Cerebellar cortex (tissue), 1 donor: Measurements from ENCODE around the gene FBXL12.
"Not testable (repeated sequence)": the region's sequence is repeated elsewhere in the genome, so short reads cannot be mapped to it uniquely, and the experiment has no call there.

Experiments used
- DNase-seq: peaks from one replicate; pipeline ENCODE4 v3.0.0-alpha.2; 2015; ENCODE audit warnings: low spot score

FBXL12 gene, protein sequence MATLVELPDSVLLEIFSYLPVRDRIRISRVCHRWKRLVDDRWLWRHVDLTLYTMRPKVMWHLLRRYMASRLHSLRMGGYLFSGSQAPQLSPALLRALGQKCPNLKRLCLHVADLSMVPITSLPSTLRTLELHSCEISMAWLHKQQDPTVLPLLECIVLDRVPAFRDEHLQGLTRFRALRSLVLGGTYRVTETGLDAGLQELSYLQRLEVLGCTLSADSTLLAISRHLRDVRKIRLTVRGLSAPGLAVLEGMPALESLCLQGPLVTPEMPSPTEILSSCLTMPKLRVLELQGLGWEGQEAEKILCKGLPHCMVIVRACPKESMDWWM

GRCh38 chr19:9818734-9819595 lies at the start of gene FBXL12:
TSS of gene FBXL12 (minus strand) at chr19:9819079. CDS start at chr19:9818813, 266 bp downstream.
- peak; percentile 99 for DNase-seq

DNA sequence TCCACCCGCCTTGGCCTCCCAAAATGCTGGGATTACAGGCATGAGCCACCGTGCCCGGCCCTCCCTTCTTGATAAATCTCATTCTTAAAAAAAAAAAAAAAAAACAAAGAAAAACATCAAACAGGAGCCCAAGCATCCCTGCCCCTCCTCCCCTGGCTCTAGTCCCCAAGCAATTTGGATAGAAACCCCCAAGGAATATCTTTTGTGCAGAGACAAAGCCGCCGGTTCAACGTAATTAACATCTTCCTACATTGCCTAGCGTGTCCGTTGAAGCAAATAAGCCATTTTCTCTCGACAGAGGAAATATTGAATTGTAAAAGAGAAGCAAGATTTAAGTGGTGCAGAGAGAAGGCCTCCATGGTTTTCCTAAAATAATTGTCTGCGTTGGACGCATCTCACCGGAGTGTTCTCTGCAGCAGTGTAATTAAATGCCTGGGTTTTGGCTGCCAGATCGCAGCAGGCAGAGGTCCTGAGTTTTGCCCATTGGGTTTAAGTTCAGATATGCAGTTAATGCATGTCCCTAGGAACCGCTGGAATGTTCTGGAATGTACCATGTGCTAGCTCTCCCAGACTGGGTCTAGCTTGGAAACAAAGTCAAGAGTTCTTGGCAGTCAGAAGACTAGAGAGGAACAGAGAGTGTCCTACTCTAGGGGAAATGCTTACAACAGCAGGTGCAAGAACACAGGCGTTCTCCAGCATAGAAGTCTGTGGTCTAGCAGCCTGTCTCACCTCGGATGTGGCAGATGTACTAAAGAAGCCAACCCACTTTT lies 47.0 kb upstream of the FBXL12 start:
- peak; percentile 72 for DNase-seq

- DNase-seq: no peak
Measured at GRCh38 chr19:9863759-9864158, 44.9 kb upstream of the FBXL12 start.

DNA sequence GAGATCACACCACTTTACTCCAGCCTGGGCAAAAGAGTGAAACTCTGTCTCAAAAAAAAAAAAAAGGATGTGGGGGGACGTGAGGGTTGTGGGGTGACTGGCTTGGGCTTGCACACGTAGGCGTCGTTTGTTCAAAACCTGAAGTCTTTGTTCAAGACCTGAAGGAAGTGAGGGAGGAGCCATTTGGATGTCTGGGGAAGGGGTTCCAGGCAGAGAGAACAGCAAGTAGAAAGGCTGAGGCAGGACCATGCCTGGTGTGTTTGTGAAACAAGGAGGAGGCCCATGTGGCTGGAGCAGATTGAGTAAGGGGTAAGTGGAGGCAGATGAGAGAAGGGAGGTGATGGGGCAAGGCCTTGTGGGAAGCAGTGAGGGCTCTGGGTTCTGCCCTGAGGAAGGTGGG lies 44.1 kb upstream of the FBXL12 start:
- no peak for DNase-seq

- no peak for DNase-seq
Measured at GRCh38 chr19:9861503-9861902, 42.6 kb upstream of the FBXL12 start.

DNA sequence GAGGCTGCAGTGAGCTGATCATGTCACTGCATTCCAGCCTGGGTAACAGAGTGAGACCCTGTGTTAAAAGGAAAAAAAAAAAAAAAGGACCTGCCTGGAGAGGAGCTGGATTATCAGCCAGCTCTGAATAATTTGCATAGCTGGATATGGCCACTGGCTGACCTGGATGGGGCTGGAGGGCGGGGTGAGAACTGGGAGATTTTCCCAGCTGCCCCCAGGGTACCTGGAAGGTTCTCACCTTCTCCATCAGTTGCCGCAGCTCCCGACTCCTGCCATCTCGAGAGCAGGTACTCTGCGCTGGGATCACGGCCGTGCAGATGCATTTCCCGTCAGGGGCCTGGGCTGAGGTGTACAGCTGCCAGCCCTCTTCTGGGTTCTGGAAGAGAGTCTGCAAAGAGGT lies 41.5 kb upstream of the FBXL12 start:
- DNase-seq: peak; percentile 53

- no peak for DNase-seq
Measured at GRCh38 chr19:9858766-9859165, 39.9 kb upstream of the FBXL12 start.

GRCh38 chr19:9857920-9858746 lies 39.3 kb upstream of the FBXL12 start:
- DNase-seq: no peak

DNA sequence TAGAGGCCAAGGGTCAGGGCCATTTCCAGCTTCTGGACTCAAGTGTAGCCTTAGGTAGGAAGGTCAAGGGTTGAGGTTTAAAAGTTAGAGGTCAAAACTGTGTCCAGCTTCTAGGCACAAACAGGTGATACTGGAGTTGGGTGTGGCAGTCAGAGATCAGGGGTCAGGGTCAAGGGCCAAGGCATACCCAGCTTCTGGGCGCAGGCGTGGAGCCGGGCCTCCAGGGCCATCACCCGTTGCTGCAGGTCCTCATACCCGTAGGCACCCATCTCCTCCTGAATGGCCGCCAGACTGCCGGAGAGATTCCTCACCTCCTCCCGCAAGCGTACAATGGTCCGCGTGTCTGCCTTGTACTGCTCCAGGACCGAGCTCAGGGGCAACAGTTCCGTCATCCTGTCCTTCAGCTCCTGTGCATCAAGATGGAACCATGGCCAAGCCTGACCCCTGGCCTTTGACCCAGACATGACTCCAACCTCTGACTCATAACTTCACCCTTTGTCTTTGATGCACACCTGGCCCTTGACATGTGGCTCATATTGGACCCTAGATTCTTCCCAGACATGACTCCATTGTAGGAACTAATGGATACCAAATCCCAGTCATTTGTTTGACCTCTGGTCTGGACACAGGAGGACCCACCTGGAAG lies 38.3 kb upstream of the FBXL12 start:
- no peak for DNase-seq

DNA sequence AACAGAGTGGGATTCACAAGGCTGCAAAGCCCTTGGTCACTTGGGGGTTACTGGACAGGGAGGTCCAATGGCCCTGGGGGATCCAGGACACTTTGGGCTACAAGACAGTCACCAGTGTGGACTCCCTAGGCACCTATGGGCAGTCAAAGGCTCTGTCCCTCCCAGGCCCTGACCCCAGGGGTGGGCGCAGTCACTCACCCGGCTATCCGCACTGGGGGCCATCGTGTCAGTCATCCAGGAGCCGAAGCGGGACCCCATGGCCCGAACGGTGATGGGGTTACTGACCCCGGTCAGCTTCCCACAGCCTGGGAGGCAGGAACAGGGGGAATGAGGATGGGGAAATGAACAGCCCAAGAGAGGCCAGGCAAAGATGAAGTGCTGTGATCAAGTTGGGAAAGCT lies 37.7 kb upstream of the FBXL12 start:
- no peak for DNase-seq

DNA sequence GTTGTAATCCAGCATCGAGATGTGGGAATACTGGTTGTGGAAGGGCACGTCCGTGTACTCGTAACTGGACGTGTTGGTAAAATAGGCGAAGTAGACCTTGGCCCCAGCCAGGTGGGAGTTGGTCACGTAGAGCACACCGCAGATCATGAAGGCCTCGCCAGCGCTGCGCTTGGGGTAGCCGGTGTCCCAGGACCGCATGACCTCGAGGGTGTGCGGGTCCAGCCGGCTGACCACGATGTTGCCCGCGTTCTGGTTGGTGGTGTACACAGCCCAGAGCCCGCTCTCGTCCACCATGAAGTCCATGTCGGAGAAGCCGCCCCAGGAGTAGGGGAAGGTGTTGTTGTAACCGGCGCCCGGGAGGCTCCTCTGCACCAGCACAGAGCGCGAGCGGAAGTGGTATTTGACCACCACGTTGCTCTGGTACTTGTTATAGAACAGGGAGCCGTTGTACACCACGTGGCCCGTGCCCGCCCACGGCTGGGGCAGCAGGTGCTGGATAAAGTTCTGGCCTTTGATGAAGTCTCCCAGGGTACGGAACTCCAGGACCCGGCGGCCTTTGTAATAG lies 35.5 kb upstream of the FBXL12 start:
- no peak for DNase-seq

- peak; percentile 68 for DNase-seq
Measured at GRCh38 chr19:9850235-9850959, 31.5 kb upstream of the FBXL12 start.

- no peak for DNase-seq
Measured at GRCh38 chr19:9849791-9850190, 30.9 kb upstream of the FBXL12 start.

DNA sequence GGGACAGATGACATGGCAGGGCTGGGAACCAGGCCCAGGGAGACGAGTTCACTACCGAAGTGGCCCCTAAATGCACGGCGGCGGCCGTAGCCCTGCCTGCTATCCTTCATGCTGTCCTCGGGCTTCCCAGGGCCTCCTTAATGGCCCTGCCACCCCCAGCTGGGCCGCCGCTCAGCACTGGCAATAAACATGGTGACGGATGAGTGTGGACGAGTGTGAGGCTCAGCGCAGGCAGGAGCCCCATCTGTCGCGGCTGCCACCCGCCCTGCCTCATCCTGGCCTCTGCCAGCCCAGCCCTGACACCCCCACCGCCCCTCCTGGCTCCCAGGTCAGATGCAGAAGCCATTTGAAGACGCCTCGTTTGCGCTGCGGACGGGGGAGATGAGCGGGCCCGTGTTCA lies 29.9 kb upstream of the FBXL12 start:
- peak; percentile 83 for DNase-seq

- peak; percentile 48 for DNase-seq
Measured at GRCh38 chr19:9848060-9848459, 29.2 kb upstream of the FBXL12 start.

- peak; percentile 67 for DNase-seq
Measured at GRCh38 chr19:9847087-9847671, 28.3 kb upstream of the FBXL12 start.

GRCh38 chr19:9843626-9844273 lies 24.9 kb upstream of the FBXL12 start:
- DNase-seq: not testable (repeated sequence)

- DNase-seq: peak; percentile 68
Measured at GRCh38 chr19:9842834-9843625, 24.2 kb upstream of the FBXL12 start.
